Astrocyte of the spinal cord (primary cell): Measurements from ENCODE around the gene STXBP3.

Experiments
- DNase-seq: peaks from one replicate; pipeline ENCODE4 v3.0.0; 2011; ENCODE audit warnings: low read depth, low spot score
- H3K4me3 ChIP-seq: 2 replicates; pipeline ENCODE4 v1.5.1; 2011; ENCODE audit warnings: low read depth, mild to moderate bottlenecking, low read length, moderate library complexity
- in situ Hi-C: cut with HindIII; loops from 2 replicates; pipeline ENCODE4 v1.10.0; 2017; ENCODE audit warnings: low sequenced_read_pairs
- TF ChIP-seq, protein P1 (sequence below): IDR thresholded peaks from 2 replicates; pipeline ENCODE4 v1.5.1; 2012; ENCODE audit warnings: low read depth, mild to moderate bottlenecking, low read length, inconsistent platforms

Gene STXBP3

GRCh38 chr1:108706643-108707042 is 39.8 kb upstream of the STXBP3 start:
- TF ChIP-seq, protein P1, sequence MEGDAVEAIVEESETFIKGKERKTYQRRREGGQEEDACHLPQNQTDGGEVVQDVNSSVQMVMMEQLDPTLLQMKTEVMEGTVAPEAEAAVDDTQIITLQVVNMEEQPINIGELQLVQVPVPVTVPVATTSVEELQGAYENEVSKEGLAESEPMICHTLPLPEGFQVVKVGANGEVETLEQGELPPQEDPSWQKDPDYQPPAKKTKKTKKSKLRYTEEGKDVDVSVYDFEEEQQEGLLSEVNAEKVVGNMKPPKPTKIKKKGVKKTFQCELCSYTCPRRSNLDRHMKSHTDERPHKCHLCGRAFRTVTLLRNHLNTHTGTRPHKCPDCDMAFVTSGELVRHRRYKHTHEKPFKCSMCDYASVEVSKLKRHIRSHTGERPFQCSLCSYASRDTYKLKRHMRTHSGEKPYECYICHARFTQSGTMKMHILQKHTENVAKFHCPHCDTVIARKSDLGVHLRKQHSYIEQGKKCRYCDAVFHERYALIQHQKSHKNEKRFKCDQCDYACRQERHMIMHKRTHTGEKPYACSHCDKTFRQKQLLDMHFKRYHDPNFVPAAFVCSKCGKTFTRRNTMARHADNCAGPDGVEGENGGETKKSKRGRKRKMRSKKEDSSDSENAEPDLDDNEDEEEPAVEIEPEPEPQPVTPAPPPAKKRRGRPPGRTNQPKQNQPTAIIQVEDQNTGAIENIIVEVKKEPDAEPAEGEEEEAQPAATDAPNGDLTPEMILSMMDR: no peak
- no peak overlapping the region for H3K4me3 ChIP-seq
- in situ Hi-C loops: no loop called here
- DNase-seq: no peak

DNA sequence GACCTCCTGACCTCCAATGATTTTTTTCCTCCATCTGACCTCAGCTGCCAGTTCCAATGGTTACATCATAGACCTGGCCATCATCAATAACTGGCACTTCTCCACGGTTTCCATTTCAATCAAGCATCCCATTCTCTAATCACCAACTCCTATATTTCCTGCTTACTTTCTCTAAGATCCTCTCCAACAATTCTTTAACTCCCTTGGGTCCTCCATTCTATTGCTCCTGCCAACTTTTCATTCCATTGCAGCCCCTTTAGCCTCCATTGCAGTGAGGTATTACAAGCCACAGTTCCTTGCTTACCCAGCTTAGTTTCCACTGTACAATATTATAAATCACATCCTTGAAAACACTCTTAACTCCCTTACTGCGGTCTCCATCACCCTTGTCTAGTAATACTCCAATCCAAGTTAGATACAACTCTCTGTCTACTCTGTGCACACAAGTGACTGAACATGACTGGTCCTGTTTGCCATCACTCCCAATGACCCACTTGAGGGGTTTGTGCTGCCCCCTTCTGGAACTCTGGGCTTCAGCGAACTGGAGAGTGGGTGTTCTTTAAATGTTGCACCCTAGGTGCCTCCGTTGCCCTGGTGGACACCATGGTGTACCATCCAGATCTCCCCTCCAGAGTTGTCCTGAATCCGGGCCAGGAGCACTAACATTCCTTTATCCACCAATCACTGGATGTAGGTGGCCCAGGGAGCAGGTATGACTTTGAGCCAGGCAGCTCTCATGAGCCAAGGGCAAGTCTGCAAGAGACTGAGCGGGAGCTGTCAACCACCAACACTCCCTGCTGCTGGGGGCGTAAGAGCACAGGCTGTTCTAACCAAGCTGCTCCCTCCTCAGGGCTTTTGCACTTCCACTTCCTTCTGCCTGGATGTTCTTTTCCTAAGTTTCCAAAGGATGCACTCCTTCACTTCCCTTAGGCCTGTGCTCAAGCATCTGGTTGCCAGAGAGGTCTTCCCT is 37.5 kb upstream of the STXBP3 start:
- TF ChIP-seq, protein P1: peak; percentile 10
- no peak overlapping the region for H3K4me3 ChIP-seq
- no peak for DNase-seq
- in situ Hi-C loops: no loop called here

GRCh38 chr1:108712606-108713150 is 33.8 kb upstream of the STXBP3 start, which contains the start of gene FNDC7:
Gene FNDC7, plus strand, starts transcription at chr1:108712908. Its CDS starts 26 bp downstream, at chr1:108712934.
- DNase-seq: no peak
- in situ Hi-C loops: no loop called here
- TF ChIP-seq, protein P1: no peak
- H3K4me3 ChIP-seq: no peak within 1 kb of the TSS

DNA sequence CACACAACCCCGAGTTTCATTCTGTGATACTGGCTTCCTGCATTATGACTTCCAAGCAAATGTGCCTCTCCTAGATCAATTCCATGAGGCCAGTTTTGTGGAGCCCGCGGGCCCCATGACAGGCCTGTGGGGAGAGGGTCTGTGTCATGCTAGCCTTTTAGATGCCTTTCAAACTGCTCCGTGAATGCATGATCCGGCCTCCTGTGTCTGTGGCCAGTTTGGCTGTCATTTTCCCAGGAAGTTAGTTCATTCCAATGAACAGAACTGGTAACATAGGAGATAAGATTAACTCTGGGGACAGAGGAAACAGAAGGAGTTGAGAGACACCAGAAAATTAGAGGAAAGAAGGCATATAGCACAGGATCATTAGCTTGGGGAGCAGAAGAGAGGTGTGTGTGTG is 30.5 kb upstream of the STXBP3 start:
- TF ChIP-seq, protein P1: no peak
- in situ Hi-C loops: no loop called here
- DNase-seq: no peak
- no peak overlapping the region for H3K4me3 ChIP-seq

DNA sequence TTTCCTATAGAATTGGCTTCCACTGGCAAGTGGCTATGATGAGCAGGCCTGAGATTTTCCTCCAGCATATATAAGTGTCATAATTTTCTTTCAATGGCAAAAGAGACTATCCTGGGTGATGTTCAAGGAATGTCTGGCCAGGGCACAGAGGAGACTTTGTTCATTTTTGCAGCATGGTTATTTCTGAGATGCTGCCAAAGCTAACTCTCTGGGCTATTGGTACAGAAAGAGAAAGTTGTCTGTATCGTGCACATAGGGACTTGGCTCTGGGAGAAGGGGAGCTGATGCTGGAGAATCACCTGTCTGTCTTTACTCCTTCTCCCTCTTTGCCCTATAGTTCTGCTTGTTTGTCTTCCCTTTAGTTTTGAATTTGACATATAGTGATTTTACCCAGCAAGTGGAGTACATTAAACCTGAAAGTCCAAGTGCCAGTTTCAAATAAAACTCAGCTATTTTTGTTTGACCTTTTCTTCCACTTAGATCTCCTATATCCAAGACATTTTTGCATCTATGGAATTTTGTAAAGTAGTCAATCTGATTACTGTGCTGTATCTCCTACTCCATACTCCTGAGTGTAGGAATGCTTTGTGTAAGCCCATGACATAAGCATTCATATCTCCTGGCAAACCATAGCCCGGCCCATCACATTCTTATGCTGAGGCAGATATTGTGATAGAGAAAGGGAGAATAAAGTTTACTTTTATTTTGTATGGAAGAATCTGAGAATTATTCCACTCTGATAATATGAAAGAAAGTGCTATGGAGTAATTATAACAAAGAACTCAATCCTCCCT is 29.8 kb upstream of the STXBP3 start:
- in situ Hi-C loops: no loop called here
- DNase-seq: no peak
- no peak overlapping the region for H3K4me3 ChIP-seq
- TF ChIP-seq, protein P1: no peak

DNA sequence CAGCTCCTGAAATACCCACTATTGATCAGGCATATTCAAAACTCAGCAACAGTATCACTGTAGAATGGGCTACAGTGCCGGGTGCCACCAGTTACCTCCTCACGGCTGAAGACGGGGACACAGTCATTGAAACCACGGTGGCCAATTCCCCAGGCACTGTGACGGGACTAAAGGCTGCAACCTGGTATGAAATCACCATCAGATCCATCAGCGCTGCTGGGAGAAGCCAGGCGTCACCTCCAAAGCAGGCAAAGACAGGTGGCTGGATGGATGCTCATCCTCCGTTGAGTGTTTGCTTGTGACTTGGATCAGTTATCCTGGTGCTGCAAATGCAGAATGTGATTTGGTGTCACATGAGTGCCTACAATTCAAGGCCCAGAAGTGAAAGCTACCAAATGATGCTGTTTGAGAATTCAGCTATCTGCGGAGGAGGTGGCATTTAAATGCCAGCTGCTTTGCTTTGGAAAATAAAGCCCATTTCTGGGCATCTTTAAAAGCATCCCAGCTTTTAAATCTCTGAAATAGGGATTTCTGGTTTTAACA is 28.6 kb upstream of the STXBP3 start:
- H3K4me3 ChIP-seq: no peak overlapping the region
- in situ Hi-C loops: no loop called here
- TF ChIP-seq, protein P1: no peak
- DNase-seq: no peak
